IPS-11a (cell line): ENCODE measurements around the gene GDF10.

Source experiments
- H3K4me3 ChIP-seq: one replicate; pipeline ENCODE4 v1.5.1; 2013; ENCODE audit warnings: low read depth, low read length, control low read depth

GDF10 gene

DNA sequence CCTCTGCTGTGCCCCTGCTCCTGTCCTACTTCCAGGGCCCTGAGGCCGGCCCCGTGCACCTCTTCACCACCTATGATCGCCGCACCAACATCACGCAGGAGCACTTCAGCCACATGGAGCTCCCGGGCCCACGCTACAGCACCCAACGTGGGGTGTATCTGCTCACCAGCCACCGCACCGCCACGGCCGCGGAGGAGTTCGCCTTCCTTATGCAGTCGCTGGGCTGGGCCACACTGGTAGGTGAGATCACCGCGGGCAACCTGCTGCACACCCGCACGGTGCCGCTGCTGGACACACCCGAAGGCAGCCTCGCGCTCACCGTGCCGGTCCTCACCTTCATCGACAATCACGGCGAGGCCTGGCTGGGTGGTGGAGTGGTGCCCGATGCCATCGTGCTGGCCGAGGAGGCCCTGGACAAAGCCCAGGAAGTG is 50.0 kb downstream of the GDF10 start:
- H3K4me3 ChIP-seq: no peak overlapping the region

DNA sequence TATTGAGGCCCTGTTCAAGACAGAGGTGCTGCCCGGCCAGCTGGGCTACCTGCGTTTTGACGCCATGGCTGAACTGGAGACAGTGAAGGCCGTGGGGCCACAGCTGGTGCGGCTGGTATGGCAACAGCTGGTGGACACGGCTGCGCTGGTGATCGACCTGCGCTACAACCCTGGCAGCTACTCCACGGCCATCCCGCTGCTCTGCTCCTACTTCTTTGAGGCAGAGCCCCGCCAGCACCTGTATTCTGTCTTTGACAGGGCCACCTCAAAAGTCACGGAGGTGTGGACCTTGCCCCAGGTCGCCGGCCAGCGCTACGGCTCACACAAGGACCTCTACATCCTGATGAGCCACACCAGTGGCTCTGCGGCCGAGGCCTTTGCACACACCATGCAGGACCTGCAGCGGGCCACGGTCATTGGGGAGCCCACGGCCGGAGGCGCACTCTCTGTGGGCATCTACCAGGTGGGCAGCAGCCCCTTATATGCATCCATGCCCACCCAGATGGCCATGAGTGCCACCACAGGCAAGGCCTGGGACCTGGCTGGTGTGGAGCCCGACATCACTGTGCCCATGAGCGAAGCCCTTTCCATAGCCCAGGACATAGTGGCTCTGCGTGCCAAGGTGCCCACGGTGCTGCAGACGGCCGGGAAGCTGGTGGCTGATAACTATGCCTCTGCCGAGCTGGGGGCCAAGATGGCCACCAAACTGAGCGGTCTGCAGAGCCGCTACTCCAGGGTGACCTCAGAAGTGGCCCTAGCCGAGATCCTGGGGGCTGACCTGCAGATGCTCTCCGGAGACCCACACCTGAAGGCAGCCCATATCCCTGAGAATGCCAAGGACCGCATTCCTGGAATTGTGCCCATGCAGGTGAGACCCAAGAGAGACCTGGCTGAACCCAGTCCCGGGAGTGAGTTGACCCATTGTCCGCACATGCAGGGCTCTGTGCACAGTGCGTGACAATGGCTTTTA is 51.0 kb downstream of the GDF10 start:
- no peak overlapping the region for H3K4me3 ChIP-seq

DNA sequence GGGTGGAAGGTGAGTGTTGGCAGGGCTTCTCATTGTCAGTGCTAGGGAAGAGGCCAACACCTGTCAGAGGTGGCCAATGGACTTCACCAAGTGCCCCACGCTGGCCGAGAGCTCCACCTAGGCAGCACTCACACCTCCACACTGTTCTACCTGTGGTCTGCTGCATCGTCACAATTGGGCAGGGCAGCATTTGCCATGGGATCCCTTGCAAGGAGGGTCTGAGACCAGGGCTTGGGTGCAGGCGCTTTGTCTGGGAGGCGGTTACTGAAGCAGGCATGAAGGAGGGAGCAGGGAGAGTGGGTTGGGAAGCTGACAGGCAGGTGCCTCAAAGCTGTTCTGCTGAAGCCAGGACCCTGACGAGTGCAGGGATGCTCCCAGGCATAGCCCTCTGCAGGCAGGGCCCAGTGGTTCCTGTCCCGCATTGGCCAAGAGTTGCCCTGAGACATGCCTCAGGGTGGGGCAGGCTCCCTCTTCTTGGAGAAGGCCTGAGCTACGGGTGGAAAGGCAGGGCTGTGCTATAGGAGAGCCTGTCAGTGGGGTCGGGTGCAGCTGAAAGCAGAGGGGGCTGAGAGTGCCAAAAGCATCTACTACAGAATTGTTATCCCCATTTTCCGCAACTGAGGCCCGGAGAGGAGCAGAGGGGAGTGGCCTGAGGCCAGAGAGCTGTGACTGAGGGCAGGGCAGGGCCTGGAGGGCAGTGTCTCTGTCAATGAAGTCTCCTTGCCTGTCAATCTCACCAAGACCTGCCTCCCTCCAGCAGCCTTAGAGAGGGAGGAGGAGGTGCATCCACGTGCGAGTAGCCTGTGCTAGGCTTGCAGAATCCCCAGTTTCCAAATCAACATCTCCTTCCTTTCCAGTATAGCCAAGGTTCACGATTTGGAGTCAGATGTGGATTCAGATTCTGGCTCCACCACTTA is 52.2 kb downstream of the GDF10 start:
- H3K4me3 ChIP-seq: no peak overlapping the region

DNA sequence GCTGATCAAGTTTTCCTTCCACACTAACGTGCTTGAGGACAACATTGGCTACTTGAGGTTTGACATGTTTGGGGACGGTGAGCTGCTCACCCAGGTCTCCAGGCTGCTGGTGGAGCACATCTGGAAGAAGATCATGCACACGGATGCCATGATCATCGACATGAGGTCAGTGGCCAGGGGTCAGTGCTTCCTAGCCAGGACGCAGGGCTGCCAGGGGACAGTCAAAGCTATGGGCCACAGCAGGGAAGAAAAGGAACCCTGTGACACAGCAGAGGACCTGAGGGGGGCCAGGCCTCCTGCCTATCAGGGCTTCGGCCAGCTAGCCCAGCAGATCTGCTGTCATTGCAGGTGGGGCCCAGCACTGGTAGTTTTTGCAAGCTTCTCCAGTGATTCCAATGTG is 53.4 kb downstream of the GDF10 start:
- H3K4me3 ChIP-seq: no peak overlapping the region

DNA sequence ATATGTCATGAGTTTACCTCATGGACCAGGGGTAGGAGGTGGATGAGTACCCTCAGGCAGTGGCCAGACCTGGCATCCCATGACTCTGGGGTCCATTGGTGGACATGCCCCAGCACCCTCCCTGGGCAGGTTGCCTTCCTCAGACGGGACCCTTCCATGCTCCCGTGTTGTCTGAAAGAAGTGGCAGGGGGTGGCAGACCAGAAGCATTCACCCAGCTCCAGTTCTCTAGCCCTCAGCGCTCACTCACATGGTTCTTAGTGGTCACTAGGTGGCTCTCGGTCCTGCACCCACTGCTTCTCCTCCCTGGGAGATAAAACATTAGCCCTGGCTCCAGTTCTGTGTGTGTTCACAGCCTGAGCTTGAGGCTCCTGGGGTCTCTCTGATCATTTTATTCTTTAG is 54.2 kb downstream of the GDF10 start:
- no peak overlapping the region for H3K4me3 ChIP-seq

DNA sequence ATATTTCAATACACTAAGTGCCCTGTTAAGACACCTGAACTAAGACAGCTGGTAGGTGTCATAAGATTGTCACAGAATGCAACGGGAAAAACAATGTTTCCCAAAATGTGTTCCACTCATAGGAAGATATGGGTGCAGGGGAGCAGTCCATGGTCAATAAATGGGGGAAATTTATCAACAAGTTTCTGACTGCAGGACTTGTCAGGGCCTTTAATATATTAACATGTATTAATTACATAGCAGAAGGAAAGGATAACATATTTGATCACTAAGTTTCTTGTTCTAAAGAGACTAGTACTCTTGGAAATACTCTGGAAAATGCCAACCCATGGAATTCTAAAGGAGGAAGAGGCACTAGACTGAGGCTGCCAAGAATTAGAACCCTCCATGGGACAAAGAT is 54.9 kb downstream of the GDF10 start:
- no peak overlapping the region for H3K4me3 ChIP-seq

DNA sequence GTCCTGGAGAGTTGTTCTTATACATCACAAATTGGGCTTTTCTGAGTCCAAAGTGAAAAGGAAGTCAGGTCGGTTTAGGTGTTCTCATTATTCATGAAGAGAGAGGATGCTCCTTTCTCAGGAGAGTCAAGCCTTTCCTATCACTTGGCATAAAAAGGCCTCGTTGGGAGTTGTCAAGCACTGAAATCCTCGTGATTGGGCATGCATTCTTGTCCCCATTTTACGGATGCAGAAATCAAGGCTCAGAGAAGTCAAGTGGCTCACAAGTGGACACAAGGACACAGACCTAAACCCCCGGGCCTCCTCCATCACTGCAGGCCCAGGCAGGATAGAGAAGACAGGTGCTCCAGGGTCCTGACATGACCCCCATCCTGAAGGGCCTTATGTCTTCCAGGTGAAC is 56.7 kb downstream of the GDF10 start:
- H3K4me3 ChIP-seq: no peak overlapping the region

DNA sequence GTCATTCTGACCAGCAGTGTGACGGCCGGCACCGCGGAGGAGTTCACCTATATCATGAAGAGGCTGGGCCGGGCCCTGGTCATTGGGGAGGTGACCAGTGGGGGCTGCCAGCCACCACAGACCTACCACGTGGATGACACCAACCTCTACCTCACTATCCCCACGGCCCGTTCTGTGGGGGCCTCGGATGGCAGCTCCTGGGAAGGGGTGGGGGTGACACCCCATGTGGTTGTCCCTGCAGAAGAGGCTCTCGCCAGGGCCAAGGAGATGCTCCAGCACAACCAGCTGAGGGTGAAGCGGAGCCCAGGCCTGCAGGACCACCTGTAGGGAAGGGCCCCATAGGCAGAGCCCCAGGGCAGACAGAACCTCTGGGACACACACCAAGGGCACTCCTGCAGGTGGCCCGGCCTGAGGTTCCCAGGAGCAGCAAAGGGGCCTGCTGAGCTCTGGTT is 57.2 kb downstream of the GDF10 start:
- no peak overlapping the region for H3K4me3 ChIP-seq

DNA sequence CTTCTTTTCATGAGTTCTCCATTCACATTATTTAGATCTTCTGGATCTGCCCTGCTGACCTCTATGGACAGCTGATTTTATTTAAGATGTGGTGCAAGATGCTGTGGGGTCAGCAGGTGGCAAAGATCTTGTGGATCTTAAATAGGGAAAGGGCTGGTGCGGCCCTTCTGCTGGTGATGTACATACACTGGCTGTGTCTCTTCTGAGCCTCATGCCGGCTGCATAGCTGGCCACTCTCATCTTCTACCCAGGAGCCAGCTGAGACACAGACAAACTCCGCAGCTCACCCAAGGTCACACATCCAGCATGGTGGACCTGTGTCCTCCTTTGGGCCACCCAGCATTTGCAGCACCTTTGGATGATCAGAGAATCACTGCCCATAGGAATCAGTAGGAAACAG is 57.9 kb downstream of the GDF10 start:
- no peak overlapping the region for H3K4me3 ChIP-seq

DNA sequence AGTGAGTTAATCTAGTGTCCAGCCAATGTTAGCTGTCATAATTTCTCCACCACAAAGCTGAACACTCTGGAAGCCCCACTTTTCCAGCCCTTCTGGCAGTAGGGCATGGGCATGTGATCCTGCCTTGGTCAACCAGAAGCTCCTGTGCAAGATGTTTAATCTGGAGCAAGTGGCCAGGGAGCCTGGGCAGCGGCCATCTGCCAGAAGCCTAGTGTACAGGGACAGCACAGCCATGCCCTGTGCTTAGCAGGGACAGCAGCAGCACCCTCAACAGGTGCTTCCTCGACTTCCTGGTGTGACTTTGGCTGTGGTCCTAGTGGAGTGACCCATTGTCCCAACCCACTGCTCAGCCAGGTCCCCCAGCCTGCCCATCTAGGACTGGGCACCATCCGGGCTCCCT is 58.5 kb downstream of the GDF10 start:
- no peak overlapping the region for H3K4me3 ChIP-seq

DNA sequence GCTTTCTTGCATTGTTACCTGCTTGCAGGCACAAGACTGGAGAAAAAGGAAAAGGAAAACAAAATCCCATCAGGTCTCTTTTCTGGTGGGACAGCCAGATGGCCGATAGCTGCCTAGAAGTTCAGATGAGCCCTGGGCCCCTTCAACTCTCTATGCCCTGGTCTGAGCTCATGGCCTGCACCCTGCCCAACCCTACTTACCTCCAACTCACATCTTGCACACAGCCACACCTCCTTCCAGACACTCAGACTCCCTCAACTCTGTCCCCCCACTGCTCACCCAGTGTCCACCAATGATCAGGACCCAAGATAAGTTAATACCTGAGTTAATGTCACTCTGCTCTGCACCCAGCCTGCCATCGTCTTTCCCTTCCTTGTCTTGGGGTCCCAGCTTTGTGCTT is 59.1 kb downstream of the GDF10 start:
- no peak overlapping the region for H3K4me3 ChIP-seq

DNA sequence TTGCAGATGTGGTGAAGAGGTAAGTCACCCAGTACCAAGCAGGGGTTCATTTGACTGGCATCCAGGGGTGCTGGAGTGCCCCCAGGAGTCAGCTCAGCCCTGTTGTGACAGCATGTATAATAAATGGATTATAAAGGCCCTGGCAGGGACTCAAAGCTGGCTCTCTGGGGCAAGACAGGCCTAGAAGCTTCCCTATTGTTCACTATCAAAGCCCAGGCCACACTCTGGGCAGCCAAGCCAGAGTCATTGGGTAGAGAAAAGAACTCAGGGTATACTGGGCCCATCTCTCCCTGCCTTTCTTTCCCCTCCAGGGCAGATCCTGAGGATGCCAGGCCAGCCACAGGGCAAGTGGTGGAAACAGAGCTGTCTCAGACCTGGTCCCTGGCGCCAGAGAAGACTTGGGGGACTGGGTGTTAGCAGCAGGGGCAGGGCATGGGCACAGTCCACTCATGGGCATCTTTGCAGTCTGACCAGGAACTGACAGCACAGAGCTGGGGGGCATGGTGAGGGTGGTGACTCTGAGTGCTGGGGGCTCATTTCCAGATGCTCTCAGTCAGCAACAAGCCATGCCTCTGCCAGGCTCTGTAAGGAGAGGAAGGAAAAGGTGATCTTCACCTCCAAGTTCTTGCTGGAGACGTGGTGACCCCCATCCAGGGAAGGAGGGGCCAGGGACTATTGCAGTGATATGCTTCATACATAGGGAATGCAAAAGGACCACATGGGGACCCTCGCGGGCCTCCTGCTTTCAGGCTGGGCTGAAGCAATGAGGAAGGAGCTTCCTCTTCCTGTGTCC is 59.8 kb downstream of the GDF10 start:
- no peak overlapping the region for H3K4me3 ChIP-seq

DNA sequence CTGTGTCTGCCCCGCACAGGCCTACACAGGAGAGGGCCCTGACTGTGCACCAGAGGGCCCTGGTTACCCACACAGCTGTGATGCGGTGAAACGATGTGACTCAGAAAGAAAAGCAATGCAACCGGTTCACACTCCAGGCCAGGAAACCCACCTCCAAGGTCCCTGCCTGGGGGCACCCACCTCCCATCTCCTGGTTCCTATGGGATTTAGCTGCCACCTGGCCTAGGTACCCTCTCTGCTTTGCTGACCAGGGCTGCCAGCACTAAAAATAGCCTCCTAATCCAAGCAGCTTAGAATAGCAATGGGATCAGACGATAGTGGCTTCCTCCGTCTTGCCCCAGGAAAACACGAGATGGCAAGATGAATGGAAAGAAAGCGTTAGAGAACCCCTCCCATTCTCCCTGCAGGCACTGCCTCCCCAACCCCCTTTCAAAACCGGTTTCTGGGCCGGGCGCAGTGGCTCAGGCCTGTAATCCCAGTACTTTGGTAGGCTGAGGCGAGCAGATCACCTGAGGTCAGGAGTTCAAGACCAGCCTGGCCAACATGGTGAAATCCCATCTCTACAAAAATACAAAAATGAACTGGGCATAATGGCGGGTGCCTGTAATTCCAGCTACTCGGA is 60.5 kb downstream of the GDF10 start:
- no peak overlapping the region for H3K4me3 ChIP-seq

DNA sequence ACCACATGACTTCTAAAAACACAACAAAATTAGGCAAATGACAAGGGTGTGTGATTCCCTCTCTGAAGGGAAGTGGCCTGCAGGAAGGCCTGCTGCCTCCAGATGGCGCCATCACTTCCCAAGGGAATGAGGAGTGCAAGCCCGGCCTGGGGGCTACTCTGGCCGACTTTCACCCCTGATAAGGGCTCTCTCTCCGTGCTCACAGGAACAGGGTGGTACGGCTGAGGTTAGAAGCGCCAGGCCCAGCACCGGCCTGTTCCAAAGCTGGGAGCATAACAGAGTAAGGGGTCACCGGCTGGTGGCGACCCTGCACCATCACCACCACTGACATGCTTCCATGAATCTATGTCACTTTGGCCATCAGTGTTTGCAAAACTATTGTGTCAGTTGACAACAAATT is 61.3 kb downstream of the GDF10 start:
- no peak overlapping the region for H3K4me3 ChIP-seq

DNA sequence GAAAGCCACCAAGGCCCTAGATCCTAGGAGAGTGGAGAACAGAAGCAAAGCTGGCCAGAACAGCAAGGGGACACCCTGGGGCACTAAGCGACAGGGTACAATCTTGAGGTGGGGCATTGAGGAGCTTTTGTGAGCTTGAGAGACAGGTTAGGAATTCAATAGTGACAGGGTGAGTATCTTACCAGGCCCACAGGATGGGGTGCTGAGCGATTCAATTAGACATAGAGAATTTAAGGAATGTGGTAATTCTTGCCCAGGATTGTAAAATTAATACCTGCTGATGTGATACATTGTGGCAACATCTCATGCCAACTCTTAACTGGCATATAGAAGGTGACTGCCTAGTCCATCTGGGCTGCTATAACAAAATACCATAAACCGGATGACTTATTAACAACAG is 62.2 kb downstream of the GDF10 start:
- H3K4me3 ChIP-seq: no peak overlapping the region
